Endothelial cell of hepatic sinusoid (primary cell): ENCODE results near the gene SAXO1.

Experiments used
- in situ Hi-C: cut with HindIII; loops from 2 replicates; pipeline ENCODE4 v1.10.0; 2017; ENCODE audit warnings: low sequenced_read_pairs

SAXO1 gene

GRCh38 chr9:18890372-18890771 is 142.6 kb downstream of the SAXO1 start:
- in situ Hi-C loops: no loop called here

DNA sequence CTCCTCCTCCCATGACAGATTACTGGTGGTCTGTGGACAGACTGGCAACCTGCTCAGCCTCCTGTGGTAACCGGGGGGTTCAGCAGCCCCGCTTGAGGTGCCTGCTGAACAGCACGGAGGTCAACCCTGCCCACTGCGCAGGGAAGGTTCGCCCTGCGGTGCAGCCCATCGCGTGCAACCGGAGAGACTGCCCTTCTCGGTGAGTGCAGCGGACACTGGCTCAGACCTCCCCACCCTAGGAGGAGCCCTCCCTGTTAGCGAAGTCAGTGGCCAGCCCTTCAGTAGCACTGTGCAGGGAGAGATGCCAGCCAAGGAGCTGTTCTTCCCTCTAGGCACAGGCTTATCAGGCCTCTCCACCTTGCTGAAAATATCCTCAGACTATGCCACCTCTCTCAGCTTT is 143.5 kb downstream of the SAXO1 start:
- in situ Hi-C loops: no loop called here

- in situ Hi-C loops: no loop called here
Observed at GRCh38 chr9:18888290-18888689, 144.7 kb downstream of the SAXO1 start.

- in situ Hi-C loops: no loop called here
Observed at GRCh38 chr9:18887546-18887945, 145.5 kb downstream of the SAXO1 start.

- in situ Hi-C loops: no loop called here
Observed at GRCh38 chr9:18881758-18882157, 151.3 kb downstream of the SAXO1 start.

DNA sequence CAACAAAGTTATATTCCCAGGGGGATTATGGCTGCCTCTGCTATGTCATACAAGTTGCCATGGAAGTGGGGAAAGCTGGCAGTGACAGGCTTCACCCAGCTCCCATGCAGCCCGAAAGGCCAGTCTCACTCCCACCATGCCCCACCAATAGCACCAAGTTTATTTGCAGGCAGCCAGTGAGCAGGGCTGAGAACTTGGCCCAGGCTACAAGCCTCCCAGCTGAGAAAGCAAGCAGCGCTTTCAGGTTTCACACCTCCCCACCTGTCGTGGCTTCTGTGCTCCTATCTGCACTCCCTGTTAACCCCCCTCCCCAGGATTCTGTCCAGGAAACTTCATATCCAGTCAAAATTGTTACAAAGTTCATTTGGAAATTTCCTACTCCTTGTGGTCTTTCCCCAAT is 155.0 kb downstream of the SAXO1 start:
- in situ Hi-C loops: no loop called here
